Measurements from ENCODE around the gene HOPX. TPM values are rescaled to one million over a fixed set of nuclear protein-coding genes. Genes with fewer than 3 reads are reported as not detected.

HOPX gene
- total RNA-seq, 1 experiment from 2014 or later: not detected

DNA sequence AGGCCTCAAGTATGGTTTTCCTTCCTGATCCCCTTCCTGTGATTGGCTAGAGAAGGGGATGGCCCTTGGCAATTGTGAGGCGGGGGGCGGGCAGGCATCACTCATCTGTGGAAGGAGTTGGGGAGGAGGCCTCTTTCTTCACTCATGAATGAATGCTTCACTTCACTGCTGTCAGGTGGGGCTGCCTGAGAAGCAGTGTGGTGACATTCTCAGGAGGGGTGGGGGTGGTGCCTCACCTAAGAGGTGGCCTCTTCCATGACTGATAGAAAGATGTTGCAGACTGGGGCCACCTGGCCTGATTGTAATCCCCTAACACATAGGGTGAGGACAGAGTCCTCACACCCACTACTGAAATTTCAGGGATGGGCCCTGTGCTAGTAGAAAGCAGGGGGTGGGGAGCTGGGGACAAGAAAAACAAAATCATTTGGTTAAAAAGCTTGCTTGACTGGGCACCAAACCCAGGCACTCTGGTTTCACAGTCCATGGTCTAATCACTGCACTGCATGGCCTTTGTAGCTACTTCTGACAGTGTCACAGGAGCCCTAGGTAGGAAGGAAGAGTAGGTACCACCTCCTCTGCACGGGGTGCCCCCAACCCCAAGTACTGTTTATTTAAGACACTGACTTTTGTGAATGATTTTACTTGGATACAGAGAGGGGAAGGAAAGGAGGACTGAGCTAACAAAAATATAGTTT lies 5.6 kb upstream of the HOPX start:
- POLR2A ChIA-PET: no interaction called here
- no peaks in the 10 kb centered on the region for H3K27me3 ChIP-seq (replicated peaks; ENCODE audit: control insufficient read depth, insufficient read depth, low read length)
- intact Hi-C loops (cut with micrococcal nuclease; ENCODE audit: unreplicated experiment): no loop called here
- CTCF ChIA-PET: no interaction called here
- no peaks in the 10 kb centered on the region for H3K9me3 ChIP-seq
- no peak for DNase-seq
- Mint-ChIP-seq H3K36me3 (ENCODE audit: insufficient read depth, unreplicated experiment) (no peaks in the 10 kb centered on the region), H3K9me3 (ENCODE audit: unreplicated experiment) (no peaks in the 10 kb centered on the region), H3K27ac (ENCODE audit: unreplicated experiment) (no peak overlapping the region), H3K27me3 (ENCODE audit: insufficient read depth, unreplicated experiment) (no peaks in the 10 kb centered on the region), H3K4me1 (ENCODE audit: low read depth, unreplicated experiment) (peaks cover 5% of the 10 kb centered on the region), H3K4me3 (ENCODE audit: unreplicated experiment) (no peak overlapping the region)
- H3K4me1 ChIP-seq: no peaks in the 10 kb centered on the region
- TF ChIP-seq, protein P1, sequence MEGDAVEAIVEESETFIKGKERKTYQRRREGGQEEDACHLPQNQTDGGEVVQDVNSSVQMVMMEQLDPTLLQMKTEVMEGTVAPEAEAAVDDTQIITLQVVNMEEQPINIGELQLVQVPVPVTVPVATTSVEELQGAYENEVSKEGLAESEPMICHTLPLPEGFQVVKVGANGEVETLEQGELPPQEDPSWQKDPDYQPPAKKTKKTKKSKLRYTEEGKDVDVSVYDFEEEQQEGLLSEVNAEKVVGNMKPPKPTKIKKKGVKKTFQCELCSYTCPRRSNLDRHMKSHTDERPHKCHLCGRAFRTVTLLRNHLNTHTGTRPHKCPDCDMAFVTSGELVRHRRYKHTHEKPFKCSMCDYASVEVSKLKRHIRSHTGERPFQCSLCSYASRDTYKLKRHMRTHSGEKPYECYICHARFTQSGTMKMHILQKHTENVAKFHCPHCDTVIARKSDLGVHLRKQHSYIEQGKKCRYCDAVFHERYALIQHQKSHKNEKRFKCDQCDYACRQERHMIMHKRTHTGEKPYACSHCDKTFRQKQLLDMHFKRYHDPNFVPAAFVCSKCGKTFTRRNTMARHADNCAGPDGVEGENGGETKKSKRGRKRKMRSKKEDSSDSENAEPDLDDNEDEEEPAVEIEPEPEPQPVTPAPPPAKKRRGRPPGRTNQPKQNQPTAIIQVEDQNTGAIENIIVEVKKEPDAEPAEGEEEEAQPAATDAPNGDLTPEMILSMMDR (IDR thresholded peaks at IDR 0.05; ENCODE audit: insufficient read depth in 1 of 2, low read depth in 1 of 2, low read length in 1 of 2, severe bottlenecking in 1 of 2, unreplicated experiment in 1 of 2): no peak
- H3K4me3 ChIP-seq (ENCODE audit: low read depth, low read length): no peak overlapping the region
- no TSS peak for BruUV-seq (replicated peaks)
- H3K36me3 ChIP-seq (ENCODE audit: control insufficient read depth, insufficient read depth, low read length): no peaks in the 10 kb centered on the region

DNA sequence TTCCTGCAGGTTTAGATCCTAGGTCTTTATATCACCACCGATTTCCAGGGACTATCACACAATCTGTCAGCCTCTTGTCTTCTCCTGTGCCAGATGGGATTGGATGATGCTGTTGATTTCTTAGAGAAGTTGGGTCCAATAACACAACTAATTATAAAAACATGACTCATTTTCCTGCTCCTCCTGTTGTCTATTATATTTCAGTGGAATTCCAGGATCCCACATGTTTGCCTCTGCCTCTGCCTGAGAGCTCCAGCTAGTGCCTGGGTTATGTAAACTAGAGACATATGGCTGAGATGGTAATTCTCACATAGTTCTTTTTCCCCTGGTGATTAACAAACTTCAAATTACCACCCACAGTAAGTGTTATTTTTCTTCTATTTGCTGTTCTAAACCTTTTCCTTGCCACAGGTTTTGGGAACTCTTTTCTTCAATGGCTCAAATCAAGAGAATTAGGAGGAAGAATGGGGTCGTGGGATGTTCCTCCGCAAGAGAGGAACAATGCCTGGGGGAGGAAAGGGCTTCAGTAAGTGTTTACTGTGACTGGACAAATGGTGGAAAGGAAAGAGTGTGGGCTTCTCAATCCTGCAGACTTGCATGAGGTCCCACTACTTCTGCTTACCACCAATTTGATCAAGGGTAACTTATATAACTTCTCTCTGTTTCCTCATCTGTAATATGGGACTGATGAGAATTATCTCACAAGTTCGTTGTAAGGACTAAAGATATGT lies 3.4 kb upstream of the HOPX start:
- no peak overlapping the region for H3K27ac Mint-ChIP-seq (ENCODE audit: unreplicated experiment)
- POLR2A ChIA-PET: no interaction called here

DNA sequence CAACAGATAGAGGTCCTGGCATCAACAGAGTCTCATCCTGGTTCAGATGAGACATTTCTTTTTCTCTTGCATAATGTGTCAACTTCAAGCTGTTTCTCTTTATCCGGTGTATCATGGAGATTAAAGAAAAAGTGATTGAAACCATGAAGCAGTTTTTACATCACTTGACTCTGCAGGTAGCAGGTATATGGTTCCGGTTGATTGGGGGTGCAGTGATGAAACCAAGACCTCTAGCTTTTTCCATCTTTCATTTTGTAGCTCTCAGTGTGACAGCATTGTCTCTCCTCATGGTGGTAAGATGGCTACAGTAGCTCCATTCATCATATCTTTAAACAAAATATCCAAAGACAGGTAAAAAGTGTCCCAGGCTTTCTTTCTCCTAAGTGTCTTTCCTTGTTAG lies 2.4 kb upstream of the HOPX start:
- no peaks in the 10 kb centered on the region for H3K27me3 Mint-ChIP-seq (ENCODE audit: insufficient read depth, unreplicated experiment)
- H3K9me3 Mint-ChIP-seq (ENCODE audit: unreplicated experiment): no peaks in the 10 kb centered on the region
- ChIA-PET CTCF (no interaction called here), POLR2A (no interaction called here)
- Histone ChIP-seq H3K36me3 (ENCODE audit: control insufficient read depth, insufficient read depth, low read length) (no peaks in the 10 kb centered on the region), H3K4me1 (peaks cover 10% of the 10 kb centered on the region; the same call in 1 of the 2 replicates), H3K4me3 (ENCODE audit: low read depth, low read length) (no peak overlapping the region), H3K27me3 (replicated peaks; ENCODE audit: control insufficient read depth, insufficient read depth, low read length) (no peaks in the 10 kb centered on the region), H3K9me3 (no peaks in the 10 kb centered on the region)
- H3K36me3 Mint-ChIP-seq (ENCODE audit: insufficient read depth, unreplicated experiment): no peaks in the 10 kb centered on the region
- BruUV-seq (replicated peaks): no TSS peak
- no peak for DNase-seq
- intact Hi-C loops (cut with micrococcal nuclease; ENCODE audit: unreplicated experiment): no loop called here
- peaks cover 25% of the 10 kb centered on the region for H3K4me1 Mint-ChIP-seq (ENCODE audit: low read depth, unreplicated experiment)
- no peak overlapping the region for H3K27ac Mint-ChIP-seq (ENCODE audit: unreplicated experiment)
- TF ChIP-seq, protein P1 (IDR thresholded peaks at IDR 0.05; ENCODE audit: insufficient read depth in 1 of 2, low read depth in 1 of 2, low read length in 1 of 2, severe bottlenecking in 1 of 2, unreplicated experiment in 1 of 2): no peak
- no peak overlapping the region for H3K4me3 Mint-ChIP-seq (ENCODE audit: unreplicated experiment)

More for the DNA sequence above, 3.4 kb upstream of the HOPX start:
- Mint-ChIP-seq H3K36me3 (ENCODE audit: insufficient read depth, unreplicated experiment) (no peaks in the 10 kb centered on the region), H3K9me3 (ENCODE audit: unreplicated experiment) (no peaks in the 10 kb centered on the region), H3K4me1 (ENCODE audit: low read depth, unreplicated experiment) (peaks cover 25% of the 10 kb centered on the region), H3K27me3 (ENCODE audit: insufficient read depth, unreplicated experiment) (no peaks in the 10 kb centered on the region), H3K4me3 (ENCODE audit: unreplicated experiment) (no peak overlapping the region)
- CTCF ChIA-PET: no interaction called here
- Histone ChIP-seq H3K4me1 (peaks cover 10% of the 10 kb centered on the region; the same call in 1 of the 2 replicates), H3K27me3 (replicated peaks; ENCODE audit: control insufficient read depth, insufficient read depth, low read length) (no peaks in the 10 kb centered on the region), H3K36me3 (ENCODE audit: control insufficient read depth, insufficient read depth, low read length) (no peaks in the 10 kb centered on the region), H3K9me3 (no peaks in the 10 kb centered on the region), H3K4me3 (ENCODE audit: low read depth, low read length) (no peak overlapping the region)
- BruUV-seq (replicated peaks): no TSS peak
- intact Hi-C loops (cut with micrococcal nuclease; ENCODE audit: unreplicated experiment): no loop called here
- TF ChIP-seq, protein P1 (IDR thresholded peaks at IDR 0.05; ENCODE audit: insufficient read depth in 1 of 2, low read depth in 1 of 2, low read length in 1 of 2, severe bottlenecking in 1 of 2, unreplicated experiment in 1 of 2): no peak
- DNase-seq: no peak

All from Caco-2 (cell line).